DOHH2 (cell line): ENCODE measurements around the gene NBPF26.
"Not testable (repeated sequence)": the region's sequence is repeated elsewhere in the genome, so short reads cannot be mapped to it uniquely, and the experiment has no call there.

Source experiments
- CTCF ChIP-seq: fragments of 200-600 bp; sonication (generic); IDR thresholded peaks from one replicate; pipeline ENCODE4 v1.5.1; 2014; ENCODE audit warnings: antibody characterized with exemption, mild to moderate bottlenecking, low read depth, low read length; ENCODE audit not compliant: poor library complexity, severe bottlenecking
- EZH2phosphoT487 ChIP-seq: fragments of 200-600 bp; sonication (generic); IDR thresholded peaks from 2 replicates; pipeline ENCODE4 v1.6.1; 2017; ENCODE audit warnings: borderline replicate concordance, mild to moderate bottlenecking, antibody characterized with exemption, low read length, moderate library complexity, mixed read lengths

DNA sequence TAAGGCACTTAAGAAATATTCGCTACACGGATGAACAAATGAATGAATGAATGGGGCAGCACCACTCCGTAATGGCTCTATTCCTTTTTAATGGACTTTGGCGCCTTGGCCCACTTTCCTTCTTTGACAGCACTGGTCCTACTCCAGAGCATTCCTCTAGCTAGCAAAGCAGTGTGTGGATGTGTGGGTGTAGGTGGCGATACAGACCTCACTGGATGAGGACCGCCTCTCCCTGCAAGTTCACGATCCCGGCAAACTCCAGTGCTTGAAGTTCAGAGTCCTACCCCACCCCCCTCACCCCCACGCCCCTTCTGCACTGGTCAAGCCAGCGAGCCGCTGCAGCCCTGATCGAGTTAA, 409 bp upstream of the NBPF26 start:
- not testable (repeated sequence) for TF ChIP-seq CTCF, EZH2phosphoT487
